ENCODE data around the gene TTLL5. TPM values are rescaled to one million over a fixed set of nuclear protein-coding genes. Genes with fewer than 3 reads are reported as not detected.

Gene TTLL5
- total RNA-seq, 1 experiment from 2014 or later = 34.7 TPM

GRCh38 chr14:75640876-75641275 lies 20.2 kb upstream of the TTLL5 start:
- Histone ChIP-seq H2AFZ (ENCODE audit: low read length) (no peak overlapping the region), H3K4me2 (ENCODE audit: low read length) (no peak overlapping the region), H3K4me3 (ENCODE audit: low read length) (no peak overlapping the region), H3K36me3 (ENCODE audit: low read depth, low read length) (no peaks in the 10 kb centered on the region), H3K4me1 (ENCODE audit: insufficient read depth, low read length) (peaks cover 4% of the 10 kb centered on the region), H3K9me3 (ENCODE audit: low read length) (no peaks in the 10 kb centered on the region), H4K20me1 (ENCODE audit: low read length) (no peaks in the 10 kb centered on the region), H3F3A (ENCODE audit: low read length, unreplicated experiment) (no peaks in the 10 kb centered on the region), H3K27me3 (ENCODE audit: low read length) (no peaks in the 10 kb centered on the region), H3K9me2 (replicated peaks; ENCODE audit: low read length) (no peaks in the 10 kb centered on the region), H3K79me2 (ENCODE audit: low read length) (no peaks in the 10 kb centered on the region), H3K27ac (ENCODE audit: low read length) (no peak overlapping the region), H3K9ac (ENCODE audit: low read length) (no peak overlapping the region)
- no peak for TF ChIP-seq EZH2phosphoT487 (IDR thresholded peaks at IDR 0.05; ENCODE audit: borderline replicate concordance, low read length)
- no peak for TF ChIP-seq CTCF (conservative IDR thresholded peaks at IDR 0.05; ENCODE audit: low read depth, low read length)
- no peak for TF ChIP-seq EZH2 (IDR thresholded peaks at IDR 0.05; ENCODE audit: low read length, unreplicated experiment)
- no peak for ATAC-seq
- intact Hi-C loops (cut with micrococcal nuclease) = no loop called here
- DNase-seq = peak; percentile 15
- ChIA-PET CTCF (no interaction called here), POLR2A (ENCODE audit: unreplicated experiment) (no interaction called here)
- no TSS peak for BruUV-seq (replicated peaks)

GRCh38 chr14:75643985-75644384 lies 17.1 kb upstream of the TTLL5 start:
- no TSS peak for BruUV-seq (replicated peaks)
- Histone ChIP-seq H3K27me3 (ENCODE audit: low read length) (no peaks in the 10 kb centered on the region), H3K36me3 (ENCODE audit: low read depth, low read length) (no peaks in the 10 kb centered on the region), H3K9ac (ENCODE audit: low read length) (no peak overlapping the region), H3K4me3 (ENCODE audit: low read length) (no peak overlapping the region), H3K4me2 (ENCODE audit: low read length) (no peak overlapping the region), H3K4me1 (ENCODE audit: insufficient read depth, low read length) (peaks cover 32% of the 10 kb centered on the region), H3F3A (ENCODE audit: low read length, unreplicated experiment) (no peaks in the 10 kb centered on the region), H3K27ac (ENCODE audit: low read length) (no peak overlapping the region), H3K9me3 (ENCODE audit: low read length) (no peaks in the 10 kb centered on the region), H2AFZ (ENCODE audit: low read length) (no peak overlapping the region), H3K79me2 (ENCODE audit: low read length) (no peaks in the 10 kb centered on the region), H4K20me1 (ENCODE audit: low read length) (no peaks in the 10 kb centered on the region), H3K9me2 (replicated peaks; ENCODE audit: low read length) (no peaks in the 10 kb centered on the region)
- intact Hi-C loops (cut with micrococcal nuclease) = no loop called here
- DNase-seq = no peak
- ATAC-seq = no peak
- CTCF ChIA-PET = no interaction called here
- TF ChIP-seq EZH2 (IDR thresholded peaks at IDR 0.05; ENCODE audit: low read length, unreplicated experiment) (no peak), CTCF (conservative IDR thresholded peaks at IDR 0.05; ENCODE audit: low read depth, low read length) (no peak), EZH2phosphoT487 (IDR thresholded peaks at IDR 0.05; ENCODE audit: borderline replicate concordance, low read length) (no peak)
- POLR2A ChIA-PET (ENCODE audit: unreplicated experiment) = no interaction called here

- intact Hi-C loops (cut with micrococcal nuclease) = no loop called here
- no TSS peak for BruUV-seq (replicated peaks)
Measured at GRCh38 chr14:75645056-75645455, 16.0 kb upstream of the TTLL5 start.

More at GRCh38 chr14:75645056-75645455, 16.0 kb upstream of the TTLL5 start:
- H3F3A ChIP-seq (ENCODE audit: low read length, unreplicated experiment) = no peaks in the 10 kb centered on the region
- CTCF ChIA-PET = no interaction called here
- no peaks in the 10 kb centered on the region for H3K9me2 ChIP-seq (replicated peaks; ENCODE audit: low read length)
- no peaks in the 10 kb centered on the region for H3K27me3 ChIP-seq (ENCODE audit: low read length)
- POLR2A ChIA-PET (ENCODE audit: unreplicated experiment) = no interaction called here
- no peak overlapping the region for H3K9ac ChIP-seq (ENCODE audit: low read length)
- DNase-seq = no peak
- peaks cover 6% of the 10 kb centered on the region; the same call in 1 of the 2 replicates for H3K36me3 ChIP-seq (ENCODE audit: low read depth, low read length)
- no peak overlapping the region for H3K27ac ChIP-seq (ENCODE audit: low read length)
- H3K4me2 ChIP-seq (ENCODE audit: low read length) = no peak overlapping the region
- H3K4me1 ChIP-seq (ENCODE audit: insufficient read depth, low read length) = peaks cover 37% of the 10 kb centered on the region
- ATAC-seq = no peak
- no peaks in the 10 kb centered on the region for H4K20me1 ChIP-seq (ENCODE audit: low read length)
- TF ChIP-seq EZH2phosphoT487 (IDR thresholded peaks at IDR 0.05; ENCODE audit: borderline replicate concordance, low read length) = no peak
- H3K9me3 ChIP-seq (ENCODE audit: low read length) = no peaks in the 10 kb centered on the region
- no peak overlapping the region for H2AFZ ChIP-seq (ENCODE audit: low read length)
- H3K79me2 ChIP-seq (ENCODE audit: low read length) = no peaks in the 10 kb centered on the region
- no peak overlapping the region for H3K4me3 ChIP-seq (ENCODE audit: low read length)

Measured in PC-3 (cell line).